ENCODE data around the gene ABHD12.

The ABHD12 gene

GRCh38 chr20:25272223-25273000 is 118.2 kb downstream of the ABHD12 start:
- TF ChIP-seq ZNF8 (CRISPR knock-in tag; IDR thresholded peaks at IDR 0.05) (no peak), TOX (CRISPR knock-in tag; IDR thresholded peaks at IDR 0.05; ENCODE audit: borderline replicate concordance) (no peak), CREB5 (CRISPR knock-in tag; IDR thresholded peaks at IDR 0.05; ENCODE audit: low read depth) (no peak), ZC3H10 (CRISPR knock-in tag; IDR thresholded peaks at IDR 0.05) (no peak), GLIS3 (CRISPR knock-in tag; IDR thresholded peaks at IDR 0.05) (no peak), BACH2 (CRISPR knock-in tag; IDR thresholded peaks at IDR 0.05; ENCODE audit: borderline replicate concordance) (no peak), ZFP30 (CRISPR knock-in tag; IDR thresholded peaks at IDR 0.05) (no peak), TSHZ2 (CRISPR knock-in tag; IDR thresholded peaks at IDR 0.05) (no peak), ARNTL (CRISPR knock-in tag; IDR thresholded peaks at IDR 0.05; ENCODE audit: borderline replicate concordance, low read depth) (no peak)
- no peak for ATAC-seq

DNA sequence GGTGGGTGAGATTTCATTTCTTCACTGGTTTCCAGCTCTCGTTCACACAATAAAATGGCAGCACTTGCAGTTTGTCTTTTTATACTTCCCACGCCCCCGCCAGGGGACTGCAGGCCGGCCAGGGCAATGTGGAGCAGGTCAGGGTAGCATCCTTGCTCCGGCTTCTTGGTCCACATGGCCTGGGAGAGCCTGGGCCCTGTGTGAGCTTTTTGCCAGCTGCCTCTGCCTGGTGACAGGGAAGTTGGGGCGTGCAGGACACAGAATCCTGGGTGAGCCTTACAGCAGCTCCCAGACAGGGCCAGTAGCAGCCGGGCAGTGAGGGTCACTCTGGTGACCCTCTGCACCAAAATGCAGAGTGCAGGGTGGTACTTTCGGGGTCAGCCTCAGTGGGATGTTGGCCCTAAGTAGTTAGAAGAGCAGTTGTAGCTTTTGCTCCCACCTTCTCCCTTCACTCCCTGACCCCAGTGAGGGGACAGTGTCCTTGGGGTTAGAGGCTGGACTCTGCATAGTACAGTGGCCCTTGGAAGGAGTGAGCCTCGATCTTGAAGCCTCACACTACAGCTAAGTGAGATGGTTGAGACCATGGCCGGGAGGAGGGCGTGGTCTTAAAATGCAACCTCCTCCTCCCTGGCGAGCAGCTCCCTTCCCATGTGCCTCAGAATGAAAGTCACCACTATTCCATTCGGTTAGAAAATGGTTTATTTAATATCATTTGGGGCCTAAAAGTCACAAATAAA is 119.0 kb downstream of the ABHD12 start:
- TF ChIP-seq ESRRG (CRISPR knock-in tag; IDR thresholded peaks at IDR 0.05) (no peak), BACH2 (CRISPR knock-in tag; IDR thresholded peaks at IDR 0.05; ENCODE audit: borderline replicate concordance) (no peak)
- no peak for ATAC-seq

DNA sequence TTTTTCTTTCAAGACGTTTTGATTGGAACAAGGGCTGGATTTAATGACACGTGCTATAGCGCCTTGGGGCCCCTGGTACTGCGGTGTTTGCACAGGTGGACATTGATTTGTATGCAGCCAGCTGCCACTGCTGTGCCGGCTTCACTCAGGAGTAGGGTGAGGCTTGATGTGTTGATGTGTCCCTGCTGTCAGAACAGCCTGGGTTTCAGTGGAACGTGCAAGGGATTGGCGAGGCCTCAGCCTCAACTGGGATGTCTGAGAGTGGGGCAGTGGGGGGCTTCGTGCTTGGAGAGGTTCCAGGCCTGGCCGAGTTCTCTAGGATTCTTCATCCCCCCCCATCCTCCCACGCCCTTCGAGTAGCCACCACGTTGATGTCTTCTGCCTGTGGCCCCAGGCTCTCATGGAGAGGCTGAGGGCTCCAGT is 119.8 kb downstream of the ABHD12 start:
- TF ChIP-seq ZNF8 (CRISPR knock-in tag; IDR thresholded peaks at IDR 0.05) (no peak), CREB5 (CRISPR knock-in tag; IDR thresholded peaks at IDR 0.05; ENCODE audit: low read depth) (no peak), ZC3H10 (CRISPR knock-in tag; IDR thresholded peaks at IDR 0.05) (no peak), OSR1 (CRISPR knock-in tag; IDR thresholded peaks at IDR 0.05) (no peak), ZFP30 (CRISPR knock-in tag; IDR thresholded peaks at IDR 0.05) (no peak)
- TF ChIP-seq, protein P1, sequence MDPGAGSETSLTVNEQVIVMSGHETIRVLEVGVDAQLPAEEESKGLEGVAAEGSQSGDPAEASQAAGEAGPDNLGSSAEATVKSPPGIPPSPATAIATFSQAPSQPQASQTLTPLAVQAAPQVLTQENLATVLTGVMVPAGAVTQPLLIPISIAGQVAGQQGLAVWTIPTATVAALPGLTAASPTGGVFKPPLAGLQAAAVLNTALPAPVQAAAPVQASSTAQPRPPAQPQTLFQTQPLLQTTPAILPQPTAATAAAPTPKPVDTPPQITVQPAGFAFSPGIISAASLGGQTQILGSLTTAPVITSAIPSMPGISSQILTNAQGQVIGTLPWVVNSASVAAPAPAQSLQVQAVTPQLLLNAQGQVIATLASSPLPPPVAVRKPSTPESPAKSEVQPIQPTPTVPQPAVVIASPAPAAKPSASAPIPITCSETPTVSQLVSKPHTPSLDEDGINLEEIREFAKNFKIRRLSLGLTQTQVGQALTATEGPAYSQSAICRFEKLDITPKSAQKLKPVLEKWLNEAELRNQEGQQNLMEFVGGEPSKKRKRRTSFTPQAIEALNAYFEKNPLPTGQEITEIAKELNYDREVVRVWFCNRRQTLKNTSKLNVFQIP (CRISPR knock-in tag; IDR thresholded peaks at IDR 0.05; ENCODE audit: borderline replicate concordance, low read depth) = no peak
- TF ChIP-seq, protein P2, sequence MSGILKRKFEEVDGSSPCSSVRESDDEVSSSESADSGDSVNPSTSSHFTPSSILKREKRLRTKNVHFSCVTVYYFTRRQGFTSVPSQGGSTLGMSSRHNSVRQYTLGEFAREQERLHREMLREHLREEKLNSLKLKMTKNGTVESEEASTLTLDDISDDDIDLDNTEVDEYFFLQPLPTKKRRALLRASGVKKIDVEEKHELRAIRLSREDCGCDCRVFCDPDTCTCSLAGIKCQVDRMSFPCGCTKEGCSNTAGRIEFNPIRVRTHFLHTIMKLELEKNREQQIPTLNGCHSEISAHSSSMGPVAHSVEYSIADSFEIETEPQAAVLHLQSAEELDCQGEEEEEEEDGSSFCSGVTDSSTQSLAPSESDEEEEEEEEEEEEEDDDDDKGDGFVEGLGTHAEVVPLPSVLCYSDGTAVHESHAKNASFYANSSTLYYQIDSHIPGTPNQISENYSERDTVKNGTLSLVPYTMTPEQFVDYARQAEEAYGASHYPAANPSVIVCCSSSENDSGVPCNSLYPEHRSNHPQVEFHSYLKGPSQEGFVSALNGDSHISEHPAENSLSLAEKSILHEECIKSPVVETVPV (CRISPR knock-in tag; IDR thresholded peaks at IDR 0.05) = no peak
- no peak for ATAC-seq

DNA sequence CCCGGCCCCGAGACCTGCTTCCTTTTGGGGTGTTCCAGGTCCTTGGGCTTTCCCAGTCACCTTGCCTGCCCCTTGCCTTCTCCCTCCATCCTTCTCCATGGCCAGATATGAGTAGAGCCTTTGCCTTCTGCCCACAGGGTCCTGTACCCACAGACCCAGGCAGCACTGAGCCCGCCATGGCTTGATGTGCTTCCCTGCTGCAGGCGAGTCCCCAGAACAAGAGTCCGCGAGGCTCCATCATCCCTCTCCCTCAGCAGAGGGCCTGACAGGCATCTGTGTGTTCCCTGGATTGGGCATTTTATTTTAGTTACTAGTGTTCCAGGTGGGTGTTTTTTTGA is 120.8 kb downstream of the ABHD12 start:
- no peak for ATAC-seq
- TF ChIP-seq, protein P2 (CRISPR knock-in tag; IDR thresholded peaks at IDR 0.05) = no peak
- no peak for TF ChIP-seq ZFP3 (CRISPR knock-in tag; IDR thresholded peaks at IDR 0.05)
- TF ChIP-seq PPARA (CRISPR knock-in tag; IDR thresholded peaks at IDR 0.05; ENCODE audit: borderline replicate concordance) = no peak
- TF ChIP-seq TSHZ2 (CRISPR knock-in tag; IDR thresholded peaks at IDR 0.05) = no peak
- no peak for TF ChIP-seq CSDC2 (CRISPR knock-in tag; IDR thresholded peaks at IDR 0.05)
- TF ChIP-seq OSR1 (CRISPR knock-in tag; IDR thresholded peaks at IDR 0.05) = no peak
- TF ChIP-seq ZFP30 (CRISPR knock-in tag; IDR thresholded peaks at IDR 0.05) = no peak
- no peak for TF ChIP-seq TCF4 (CRISPR knock-in tag; IDR thresholded peaks at IDR 0.05; ENCODE audit: borderline replicate concordance)
